ENCODE results near the gene TAS2R31.

GRCh38 chr12:11022520-11022919 lies 8.7 kb downstream of the TAS2R31 start, which contains the start of gene TAS2R19:
- TF ChIP-seq CTCF (IDR thresholded peaks at IDR 0.05 in 2 of 3, conservative IDR thresholded peaks at IDR 0.05 in 1 of 3; ENCODE audit: control insufficient read depth in 2 of 3, extremely low read depth in 1 of 3, insufficient read depth in 1 of 3, low read depth in 3 of 3, low read length in 3 of 3) = no peak
- no peak for TF ChIP-seq HDAC6 (IDR thresholded peaks at IDR 0.05; ENCODE audit: unreplicated experiment)
